PC-3 (cell line): ENCODE data around the gene LHX4. TPM values are rescaled to one million over a fixed set of nuclear protein-coding genes. Genes with fewer than 3 reads are reported as not detected.

Experiments
- ATAC-seq: fragments of 200-7000 bp; cut with Tn5 transposase; 2 replicates; pipeline ENCODE4 v1.9.1; 2020; ENCODE audit warnings: mild to moderate bottlenecking, moderate library complexity
- BruUV-seq: library from RNA; stranded (reverse); fragments of 400-500 nt; replicated peaks from 2 replicates; lab custom pipeline; 2021; lab: Mats Ljungman, UMichigan
- CTCF ChIA-PET: fragments of 300-600 bp; sonication (Branson Sonifier 250); formaldehyde crosslinking; loops from one replicate; lab custom pipeline; 2022; ENCODE audit warnings: antibody characterized with exemption; lab: Charles Lee
- POLR2A ChIA-PET: fragments of 300-600 bp; sonication (Branson Sonifier 250); formaldehyde crosslinking; loops from one replicate; lab custom pipeline; 2022; ENCODE audit warnings: antibody characterized with exemption; ENCODE audit not compliant: unreplicated experiment; lab: Charles Lee
- DNase-seq: peaks from one replicate; pipeline ENCODE4 v3.0.0-alpha.2; 2015
- H2AFZ ChIP-seq: fragments of 300-600 bp; sonication (generic); 2 replicates; pipeline ENCODE4 v1.6.0; 2016; ENCODE audit warnings: antibody characterized with exemption, low read length
- H3F3A ChIP-seq: fragments of 300-600 bp; sonication (generic); one replicate; pipeline ENCODE4 v1.6.0; 2017; ENCODE audit warnings: antibody characterized with exemption, low read length, control low read depth, mild to moderate bottlenecking; ENCODE audit not compliant: unreplicated experiment
- H3K27ac ChIP-seq: fragments of 300-600 bp; sonication (generic); 2 replicates; pipeline ENCODE4 v1.5.1; 2016; ENCODE audit warnings: mild to moderate bottlenecking, low read length
- H3K27me3 ChIP-seq: fragments of 300-600 bp; sonication (generic); 2 replicates; pipeline ENCODE4 v1.6.1; 2016; ENCODE audit warnings: low read length, mixed read lengths
- H3K36me3 ChIP-seq: fragments of 300-600 bp; sonication (generic); 2 replicates; pipeline ENCODE4 v1.6.1; 2016; ENCODE audit warnings: low read depth, mixed run types, low read length, mixed read lengths
- H3K4me1 ChIP-seq: fragments of 300-600 bp; sonication (generic); 2 replicates; pipeline ENCODE4 v1.5.1; 2016; ENCODE audit warnings: low read length; ENCODE audit not compliant: insufficient read depth
- H3K4me2 ChIP-seq: fragments of 300-600 bp; sonication (generic); 2 replicates; pipeline ENCODE4 v1.6.0; 2016; ENCODE audit warnings: low read length
- H3K4me3 ChIP-seq: fragments of 300-600 bp; sonication (generic); 2 replicates; pipeline ENCODE4 v1.5.1; 2016; ENCODE audit warnings: mild to moderate bottlenecking, low read length, mixed read lengths
- H3K79me2 ChIP-seq: fragments of 300-600 bp; sonication (generic); 2 replicates; pipeline ENCODE4 v1.6.1; 2017; ENCODE audit warnings: low read length, mixed read lengths
- H3K9ac ChIP-seq: fragments of 300-600 bp; sonication (generic); 2 replicates; pipeline ENCODE4 v1.6.0; 2016; ENCODE audit warnings: mild to moderate bottlenecking, low read length
- H3K9me2 ChIP-seq: fragments of 300-600 bp; sonication (generic); replicated peaks from 2 replicates; pipeline ENCODE4 v1.6.1; 2016; ENCODE audit warnings: mixed run types, low read length, mixed read lengths
- H3K9me3 ChIP-seq: fragments of 300-600 bp; sonication (generic); 2 replicates; pipeline ENCODE4 v1.6.1; 2016; ENCODE audit warnings: low read length, mixed read lengths
- H4K20me1 ChIP-seq: fragments of 300-600 bp; sonication (generic); 2 replicates; pipeline ENCODE4 v1.6.1; 2016; ENCODE audit warnings: low read length, mixed read lengths
- EZH2 ChIP-seq: fragments of 300-600 bp; sonication (generic); IDR thresholded peaks from one replicate; pipeline ENCODE4 v1.6.1; 2017; ENCODE audit warnings: antibody characterized with exemption, mild to moderate bottlenecking, low read length; ENCODE audit not compliant: unreplicated experiment
- EZH2phosphoT487 ChIP-seq: fragments of 300-600 bp; sonication (generic); IDR thresholded peaks from 2 replicates; pipeline ENCODE4 v1.6.1; 2018; ENCODE audit warnings: mild to moderate bottlenecking, antibody characterized with exemption, low read length, borderline replicate concordance
- intact Hi-C: fragments of 100-400 bp; cut with micrococcal nuclease; formaldehyde crosslinking; loops from 2 replicates; pipeline ENCODE4 v1.9.0; 2023
- total RNA-seq: library from RNA; depleted of rRNA; stranded (reverse); fragments of >200 nt; gene quantifications from 2 replicates; pipeline ENCODE4 v1.2.3, GENCODE V29; 2014
- TF ChIP-seq, protein P1 (sequence below): fragments of 300-600 bp; sonication (generic); conservative IDR thresholded peaks from 2 replicates; pipeline ENCODE4 v1.5.1; 2017; ENCODE audit warnings: antibody characterized with exemption, low read depth, mild to moderate bottlenecking, low read length

Gene LHX4
- total RNA-seq, 1 experiment from 2014 or later = 0.04 TPM

DNA sequence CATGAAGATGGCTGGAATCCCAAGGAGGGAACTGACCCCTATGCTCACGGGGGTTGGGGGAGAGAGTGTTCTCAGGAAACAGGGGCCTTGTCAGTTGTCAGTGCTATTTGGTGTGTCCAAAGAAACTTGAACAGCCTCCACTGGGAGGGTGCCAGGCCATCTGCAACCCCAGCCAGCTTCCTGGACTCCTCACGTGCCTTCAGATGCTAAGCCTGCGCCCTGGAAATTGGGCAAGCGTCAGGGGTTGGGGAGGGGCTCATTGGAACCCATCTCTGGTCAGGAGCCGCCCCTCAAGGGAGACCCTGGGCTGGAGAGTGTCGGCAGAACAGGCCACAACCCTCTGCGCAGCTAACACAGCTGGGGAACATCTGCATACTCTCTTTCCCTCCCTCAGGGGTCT, 13.1 kb upstream of the LHX4 start:
- intact Hi-C loops = no loop called here
- H2AFZ ChIP-seq = no peak overlapping the region

DNA sequence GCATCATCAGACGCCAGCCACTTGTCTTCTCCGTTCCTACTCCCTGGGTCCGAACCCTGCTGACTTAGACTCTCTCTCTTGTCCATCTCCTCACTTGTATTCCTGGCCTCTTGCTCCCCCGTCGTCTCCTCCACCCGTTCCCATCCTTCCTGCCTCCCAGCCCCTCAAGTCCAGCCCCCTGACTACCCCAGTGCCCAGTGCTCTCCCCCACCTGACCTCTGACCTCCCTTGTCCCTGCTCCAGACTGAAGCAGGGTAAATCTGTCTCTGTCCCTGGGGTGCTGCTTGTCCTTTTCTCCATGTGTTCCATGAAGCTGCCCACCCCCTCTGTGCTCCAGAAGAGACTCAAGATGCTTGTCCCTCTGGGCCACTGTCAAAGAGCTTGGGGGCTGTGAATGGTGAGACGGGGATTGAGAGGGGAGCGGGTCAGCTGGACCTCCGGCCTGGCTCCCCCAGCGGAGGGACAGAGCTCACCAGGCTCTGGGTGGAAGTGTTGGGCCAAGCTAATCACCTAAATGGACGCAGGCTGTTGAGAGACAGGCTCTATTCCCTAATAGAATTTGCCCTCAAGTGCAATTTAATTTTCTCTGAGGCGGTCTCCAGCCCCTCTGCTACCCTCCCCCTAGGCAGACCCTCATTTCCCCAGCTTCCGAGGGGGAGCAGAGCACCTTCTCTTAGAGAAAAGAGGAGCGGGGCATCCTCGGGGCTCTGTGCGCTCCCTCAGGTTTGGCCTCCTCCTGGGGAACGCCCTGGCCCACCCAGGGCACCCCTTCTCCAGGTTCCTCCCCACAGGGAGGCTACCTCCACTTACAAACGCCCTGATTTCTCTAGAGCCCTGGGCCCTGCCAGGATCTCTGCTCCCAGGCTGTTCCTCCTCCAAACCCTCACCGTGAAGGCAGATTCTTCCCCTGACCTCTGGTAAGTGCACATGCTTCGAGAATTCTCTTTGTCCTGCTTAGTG, 11.0 kb upstream of the LHX4 start:
- ATAC-seq = no peak
- no peak overlapping the region for H3K27ac ChIP-seq
- TF ChIP-seq EZH2 (no peak), EZH2phosphoT487 (no peak)
- TF ChIP-seq, protein P1, sequence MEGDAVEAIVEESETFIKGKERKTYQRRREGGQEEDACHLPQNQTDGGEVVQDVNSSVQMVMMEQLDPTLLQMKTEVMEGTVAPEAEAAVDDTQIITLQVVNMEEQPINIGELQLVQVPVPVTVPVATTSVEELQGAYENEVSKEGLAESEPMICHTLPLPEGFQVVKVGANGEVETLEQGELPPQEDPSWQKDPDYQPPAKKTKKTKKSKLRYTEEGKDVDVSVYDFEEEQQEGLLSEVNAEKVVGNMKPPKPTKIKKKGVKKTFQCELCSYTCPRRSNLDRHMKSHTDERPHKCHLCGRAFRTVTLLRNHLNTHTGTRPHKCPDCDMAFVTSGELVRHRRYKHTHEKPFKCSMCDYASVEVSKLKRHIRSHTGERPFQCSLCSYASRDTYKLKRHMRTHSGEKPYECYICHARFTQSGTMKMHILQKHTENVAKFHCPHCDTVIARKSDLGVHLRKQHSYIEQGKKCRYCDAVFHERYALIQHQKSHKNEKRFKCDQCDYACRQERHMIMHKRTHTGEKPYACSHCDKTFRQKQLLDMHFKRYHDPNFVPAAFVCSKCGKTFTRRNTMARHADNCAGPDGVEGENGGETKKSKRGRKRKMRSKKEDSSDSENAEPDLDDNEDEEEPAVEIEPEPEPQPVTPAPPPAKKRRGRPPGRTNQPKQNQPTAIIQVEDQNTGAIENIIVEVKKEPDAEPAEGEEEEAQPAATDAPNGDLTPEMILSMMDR = no peak
- no peaks in the 10 kb centered on the region for H3K4me1 ChIP-seq
- intact Hi-C loops = no loop called here
- ChIA-PET CTCF (no interaction called here), POLR2A (no interaction called here)
- H3K9me2 ChIP-seq = no peaks in the 10 kb centered on the region
- no peaks in the 10 kb centered on the region for H3K36me3 ChIP-seq
- no peak for DNase-seq
- H3F3A ChIP-seq = no peaks in the 10 kb centered on the region
- H3K4me3 ChIP-seq = no peak overlapping the region
- H3K9ac ChIP-seq = no peak overlapping the region
- H3K4me2 ChIP-seq = no peak overlapping the region
- no peaks in the 10 kb centered on the region for H3K27me3 ChIP-seq
- H3K79me2 ChIP-seq = no peaks in the 10 kb centered on the region
- BruUV-seq = no TSS peak
- no peaks in the 10 kb centered on the region for H4K20me1 ChIP-seq
- H3K9me3 ChIP-seq = no peaks in the 10 kb centered on the region
- H2AFZ ChIP-seq = no peak overlapping the region

More for the DNA sequence above, 13.1 kb upstream of the LHX4 start:
- H3K9ac ChIP-seq = no peak overlapping the region
- H3K9me3 ChIP-seq = no peaks in the 10 kb centered on the region
- H3K79me2 ChIP-seq = no peaks in the 10 kb centered on the region
- TF ChIP-seq EZH2 (no peak), EZH2phosphoT487 (no peak)
- TF ChIP-seq, protein P1 = no peak
- ATAC-seq = no peak
- no peaks in the 10 kb centered on the region for H3K9me2 ChIP-seq
- no peaks in the 10 kb centered on the region for H3K4me1 ChIP-seq
- no peak for DNase-seq
- no TSS peak for BruUV-seq
- H3K27me3 ChIP-seq = no peaks in the 10 kb centered on the region
- no peaks in the 10 kb centered on the region for H3F3A ChIP-seq
- ChIA-PET CTCF (no interaction called here), POLR2A (no interaction called here)
- H3K27ac ChIP-seq = no peak overlapping the region
- no peaks in the 10 kb centered on the region for H4K20me1 ChIP-seq
- no peak overlapping the region for H3K4me2 ChIP-seq
- H3K4me3 ChIP-seq = no peak overlapping the region
- H3K36me3 ChIP-seq = no peaks in the 10 kb centered on the region

DNA sequence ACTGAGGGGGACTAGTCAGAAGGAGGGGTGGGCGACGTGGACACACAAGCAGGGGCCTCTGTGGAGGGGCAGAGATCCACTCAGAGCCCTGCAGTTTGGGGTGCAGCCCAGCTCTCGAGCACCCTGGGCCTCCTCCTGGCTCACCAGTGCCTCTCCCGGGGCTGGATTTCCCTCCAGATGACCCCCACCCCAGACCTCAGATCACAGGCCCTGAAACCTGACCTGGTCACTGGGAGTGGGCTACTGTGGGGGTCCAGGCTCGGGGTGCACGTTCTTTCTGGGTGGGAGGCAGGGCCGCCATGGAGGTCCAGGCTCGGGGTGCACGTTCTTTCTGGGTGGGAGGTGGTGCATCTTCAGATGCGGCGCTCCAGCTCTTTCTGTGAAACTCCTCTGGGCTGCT, 10.3 kb upstream of the LHX4 start:
- ATAC-seq (no peak), DNase-seq (no peak)
- H3K27ac ChIP-seq = no peak overlapping the region
- no peaks in the 10 kb centered on the region for H4K20me1 ChIP-seq
- BruUV-seq = no TSS peak
- no peak overlapping the region for H3K9ac ChIP-seq
- H3K9me3 ChIP-seq = no peaks in the 10 kb centered on the region
- no peak overlapping the region for H3K4me2 ChIP-seq
- H3K4me1 ChIP-seq = no peaks in the 10 kb centered on the region
- CTCF ChIA-PET = no interaction called here
- no peak overlapping the region for H3K4me3 ChIP-seq
- no peaks in the 10 kb centered on the region for H3K9me2 ChIP-seq
- H3F3A ChIP-seq = no peaks in the 10 kb centered on the region
- no peaks in the 10 kb centered on the region for H3K27me3 ChIP-seq
- no peak for TF ChIP-seq EZH2
- no peaks in the 10 kb centered on the region for H3K79me2 ChIP-seq
- intact Hi-C loops = no loop called here
- no peak overlapping the region for H2AFZ ChIP-seq
- POLR2A ChIA-PET = no interaction called here
- H3K36me3 ChIP-seq = no peaks in the 10 kb centered on the region
